HG03175 (cell line): Measurements from ENCODE around the gene PRSS37.
"Not testable (repeated sequence)": the region's sequence is repeated elsewhere in the genome, so short reads cannot be mapped to it uniquely, and the experiment has no call there.

Experiments used
- ATAC-seq: cut with Tn5 transposase; IDR thresholded peaks from one replicate; pipeline ENCODE4 v1.9.1; 2021; ENCODE audit warnings: mild to moderate bottlenecking, moderate library complexity; ENCODE audit not compliant: unreplicated experiment

Gene PRSS37, protein sequence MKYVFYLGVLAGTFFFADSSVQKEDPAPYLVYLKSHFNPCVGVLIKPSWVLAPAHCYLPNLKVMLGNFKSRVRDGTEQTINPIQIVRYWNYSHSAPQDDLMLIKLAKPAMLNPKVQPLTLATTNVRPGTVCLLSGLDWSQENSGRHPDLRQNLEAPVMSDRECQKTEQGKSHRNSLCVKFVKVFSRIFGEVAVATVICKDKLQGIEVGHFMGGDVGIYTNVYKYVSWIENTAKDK

DNA sequence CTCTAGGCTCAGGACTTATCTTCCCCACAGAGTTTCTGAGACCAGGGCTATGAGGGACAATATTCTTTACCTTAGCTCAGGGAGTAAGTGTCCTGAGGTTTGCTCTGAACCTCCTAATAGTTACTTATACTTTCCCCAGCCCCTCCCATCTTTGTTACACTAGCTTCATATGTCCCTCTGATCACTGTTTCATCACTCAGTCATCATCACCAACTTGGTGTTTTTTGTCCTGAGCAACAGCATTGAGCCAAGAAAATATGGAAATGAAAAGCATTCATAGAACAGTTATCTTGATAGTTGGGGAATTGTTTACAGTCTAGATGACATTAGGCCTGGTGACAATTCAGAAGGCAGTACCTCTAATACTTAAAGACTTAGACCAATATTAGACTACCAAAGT is at the start of gene PRSS37:
Gene PRSS37 (minus strand): TSS at position 101 of the 400 bp plus-strand sequence. CDS start 436 bp downstream, outside the sequence.
- ATAC-seq = no peak

DNA sequence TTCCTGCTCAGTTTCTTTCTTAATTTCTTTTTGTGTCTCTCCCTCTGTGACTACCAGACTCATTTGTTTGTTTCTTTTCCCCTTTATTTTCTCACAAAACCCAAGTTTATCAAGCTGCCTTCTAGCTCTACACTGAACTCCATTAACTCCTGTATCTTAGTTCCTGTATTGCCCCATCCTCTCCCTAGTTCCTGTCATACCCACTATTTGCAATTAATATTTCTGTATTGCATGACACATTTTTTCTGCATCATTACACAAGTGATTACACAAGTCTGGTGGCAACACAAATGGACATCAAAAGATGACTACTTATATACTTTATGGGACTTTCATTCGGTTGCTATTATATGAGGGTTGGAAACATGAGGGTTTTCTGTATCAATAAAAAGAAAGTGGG is 48.0 kb upstream of the PRSS37 start:
- no peak for ATAC-seq

DNA sequence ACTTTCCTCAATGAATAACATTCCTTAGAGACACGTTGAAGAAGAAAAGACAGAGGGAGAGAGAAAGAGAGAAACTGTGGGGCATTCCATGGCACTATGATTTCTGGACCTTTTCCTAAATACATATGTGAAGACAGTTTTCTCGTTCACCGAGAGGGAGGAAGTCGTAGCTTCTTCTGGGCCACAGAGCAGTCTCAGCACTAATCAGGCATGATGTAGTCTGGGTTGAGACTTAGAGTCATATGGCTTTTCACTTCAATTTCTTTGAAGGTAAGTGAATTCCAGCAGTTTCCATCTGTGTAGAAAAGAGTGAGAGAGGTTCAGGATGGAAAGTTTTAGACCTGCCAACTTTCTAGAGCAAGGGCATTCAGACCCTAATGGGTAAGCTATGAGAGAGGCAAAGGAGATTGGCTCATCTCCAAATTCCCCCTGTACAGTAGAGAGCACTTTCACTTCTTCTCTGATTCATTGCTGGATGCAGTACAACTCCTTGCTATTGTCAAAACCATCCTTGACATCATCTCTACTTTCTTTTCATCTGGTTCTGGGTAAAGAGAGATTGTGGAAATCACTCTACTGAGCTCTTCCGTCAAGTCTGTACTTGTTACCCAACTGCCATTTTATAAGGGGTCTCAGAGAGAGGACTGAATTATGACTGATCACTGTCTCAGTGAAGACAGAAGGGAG is 43.4 kb upstream of the PRSS37 start:
- ATAC-seq = peak; percentile 59

DNA sequence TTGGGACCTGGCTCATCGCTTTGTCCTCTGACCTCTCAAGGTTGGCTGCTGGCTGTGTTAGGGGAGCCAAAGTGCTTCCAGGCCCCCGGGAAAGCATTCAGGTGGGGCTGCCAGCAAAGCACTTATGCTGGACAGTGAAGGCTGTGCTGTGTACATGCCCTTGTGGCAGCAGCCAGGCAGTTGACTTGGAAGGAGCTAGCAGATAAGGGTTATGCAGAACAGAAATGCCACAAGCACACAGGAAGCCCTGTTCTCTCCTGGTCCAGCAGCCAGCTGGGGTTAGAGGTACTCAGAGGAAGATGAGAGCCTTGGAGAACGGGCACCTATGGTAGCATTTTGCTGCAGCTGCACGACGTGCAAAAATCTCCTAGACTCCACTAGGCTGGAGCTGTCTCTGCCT is 39.7 kb upstream of the PRSS37 start:
- ATAC-seq = no peak

DNA sequence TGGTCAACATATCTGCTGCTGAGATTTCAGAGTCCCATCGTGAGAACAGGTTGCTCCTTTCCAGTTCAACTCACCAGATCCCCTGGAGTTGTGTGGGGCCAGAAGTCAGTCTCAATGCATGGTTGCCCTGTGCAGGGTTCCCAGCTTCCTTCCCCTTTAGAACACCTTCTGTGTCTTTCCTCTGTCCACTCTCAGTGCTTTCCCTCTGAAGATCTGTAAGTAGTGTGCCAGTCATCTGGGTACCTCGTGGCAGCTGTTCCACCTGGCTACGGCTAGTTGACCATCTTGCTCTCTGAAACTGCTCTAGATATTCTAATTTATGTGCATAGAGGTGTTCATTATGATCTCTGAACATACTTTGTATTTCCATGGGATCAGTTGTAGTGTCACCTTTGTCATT is 36.1 kb upstream of the PRSS37 start:
- ATAC-seq = no peak

DNA sequence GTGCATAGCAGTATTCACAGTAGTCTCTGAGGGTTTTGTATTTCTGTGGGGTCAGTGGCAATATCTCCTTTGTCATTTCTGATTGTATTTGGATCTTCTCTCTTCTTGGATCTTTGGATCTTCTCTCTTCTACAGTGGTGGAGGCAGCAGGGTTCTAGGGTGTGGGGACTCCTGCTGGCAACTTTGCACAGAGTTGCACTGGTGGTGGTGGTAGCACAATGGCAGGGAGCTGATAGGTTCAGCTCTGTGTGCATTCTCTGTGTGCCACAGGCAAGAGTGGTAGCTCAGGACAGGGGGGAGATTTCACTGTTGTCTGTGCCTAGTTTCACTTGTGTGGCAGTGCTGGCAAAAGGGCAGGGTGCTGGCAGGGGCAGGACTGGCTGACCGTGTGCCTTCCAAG is 35.1 kb upstream of the PRSS37 start:
- ATAC-seq = no peak

DNA sequence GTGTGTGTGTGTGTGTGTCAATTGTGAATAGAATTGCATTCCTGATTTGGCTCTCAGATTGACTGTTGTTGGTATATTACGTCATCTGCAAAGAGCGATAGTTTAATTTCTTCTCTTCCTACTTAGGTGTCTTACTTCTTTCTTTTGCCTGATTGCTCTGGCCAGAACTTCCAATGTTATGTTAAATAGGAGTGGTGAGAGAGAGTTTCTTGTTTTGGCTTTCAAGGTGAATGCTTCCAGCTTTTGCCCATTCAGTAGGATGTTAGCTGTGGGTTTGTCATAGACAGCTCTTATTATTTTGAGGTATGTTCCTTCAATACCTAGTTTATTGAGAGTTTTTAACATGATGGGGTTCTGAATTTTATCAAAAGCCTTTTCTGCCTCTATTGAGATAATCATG is 34.2 kb upstream of the PRSS37 start:
- ATAC-seq = no peak

DNA sequence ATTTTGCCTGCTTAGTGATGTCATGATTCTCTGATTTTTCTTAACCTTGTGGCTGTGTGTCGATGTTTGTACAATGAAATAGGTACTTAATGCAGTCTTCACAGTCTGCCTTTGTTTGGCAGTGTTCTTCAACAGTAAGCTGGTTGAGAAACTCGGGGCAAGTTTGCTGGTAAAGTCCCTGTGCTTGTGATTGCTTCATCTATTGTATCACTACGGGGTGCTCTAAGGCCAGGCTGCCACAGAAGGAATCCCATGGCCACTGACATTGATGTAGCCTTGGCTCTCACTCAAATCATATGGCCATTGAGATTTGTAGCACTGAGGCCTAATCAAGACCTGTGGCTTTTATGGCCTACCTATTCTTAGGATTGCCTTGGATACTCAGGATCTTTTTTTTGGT is 33.5 kb upstream of the PRSS37 start:
- ATAC-seq = no peak

DNA sequence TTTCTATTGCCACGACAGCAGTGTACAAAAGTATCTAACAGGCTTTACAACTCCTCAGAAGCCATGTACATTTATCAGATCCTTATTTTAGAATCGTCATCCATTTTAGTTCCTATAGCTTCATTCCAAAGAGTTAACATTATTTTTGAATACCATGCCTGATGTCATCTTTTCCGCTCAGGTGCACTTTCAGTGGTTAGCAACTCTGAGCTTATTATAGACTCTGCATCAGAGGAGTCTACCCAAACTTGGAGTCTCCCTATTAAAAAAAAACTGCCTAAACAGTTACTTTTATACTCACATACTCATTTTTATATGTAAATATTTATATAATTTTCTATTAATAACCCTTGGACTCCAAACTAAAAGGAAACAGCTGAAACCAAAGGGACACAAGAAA is 31.6 kb upstream of the PRSS37 start:
- ATAC-seq = no peak

DNA sequence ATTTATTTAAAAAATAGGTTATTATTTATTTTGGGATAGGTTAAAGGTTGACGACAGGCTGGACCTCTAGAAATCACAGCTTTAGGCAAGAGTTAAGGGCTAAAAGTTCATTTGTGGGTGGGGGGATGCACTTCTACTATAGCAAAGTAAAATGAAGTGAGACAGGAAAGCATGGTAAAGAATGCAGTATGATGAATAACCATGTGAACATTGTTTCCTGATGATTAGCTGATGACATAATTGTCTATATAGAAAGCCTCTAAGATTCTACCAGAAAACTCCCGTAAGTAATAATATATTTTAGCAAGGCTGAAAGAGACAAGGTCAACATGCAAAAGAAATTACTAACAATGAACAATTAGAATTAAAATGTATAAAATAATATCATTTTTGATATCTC is 25.7 kb upstream of the PRSS37 start:
- ATAC-seq = no peak

DNA sequence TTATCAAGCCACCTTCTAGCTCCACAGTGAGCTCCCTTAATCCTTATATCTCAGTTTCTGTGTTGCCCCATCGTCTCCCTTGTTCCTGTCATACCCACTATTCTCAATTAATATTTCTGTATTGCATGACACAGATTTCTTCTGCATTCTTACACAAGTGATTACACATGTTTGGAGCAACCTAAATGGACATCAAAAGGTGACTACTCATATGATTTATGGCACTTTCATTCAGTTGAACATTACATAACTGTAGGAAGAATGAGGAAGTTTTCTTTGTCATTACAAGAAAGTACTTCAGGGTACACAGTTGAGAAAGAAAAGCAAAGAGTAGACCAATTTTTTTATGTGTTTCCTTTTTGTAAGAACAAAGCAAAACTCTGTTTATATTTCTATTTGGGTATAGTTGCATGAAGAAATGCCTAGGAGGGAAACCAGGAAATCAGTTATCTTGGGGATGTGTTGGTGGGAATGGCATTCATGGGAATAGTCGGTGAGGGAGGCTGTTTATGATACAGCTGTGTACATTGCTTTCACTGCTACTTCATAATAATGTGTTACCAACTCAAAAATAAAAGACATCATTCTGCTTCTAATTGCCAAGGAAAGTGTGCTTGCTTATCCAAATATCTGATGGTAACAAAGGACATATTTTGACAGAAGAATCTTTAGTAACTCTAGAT is 23.6 kb upstream of the PRSS37 start:
- ATAC-seq = no peak

DNA sequence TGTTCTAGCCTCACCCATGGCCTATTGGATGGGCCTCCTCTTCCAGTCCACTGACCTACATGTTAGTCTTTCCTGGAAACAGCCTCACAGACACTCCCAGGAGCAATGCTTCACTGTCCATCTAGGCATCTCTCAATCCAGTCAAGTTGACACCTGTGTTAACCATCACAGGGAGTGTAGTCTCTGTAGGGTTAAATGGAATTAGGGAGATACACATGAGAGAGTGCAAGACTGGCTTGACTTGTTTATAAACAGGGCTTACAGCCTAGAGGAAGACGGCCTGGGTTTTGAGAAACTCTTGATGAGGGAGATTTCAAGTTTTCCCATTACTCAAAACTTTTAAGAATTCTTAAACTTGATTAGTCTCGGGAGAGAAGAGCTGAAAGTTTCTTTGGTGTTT is 18.9 kb upstream of the PRSS37 start:
- ATAC-seq = no peak

DNA sequence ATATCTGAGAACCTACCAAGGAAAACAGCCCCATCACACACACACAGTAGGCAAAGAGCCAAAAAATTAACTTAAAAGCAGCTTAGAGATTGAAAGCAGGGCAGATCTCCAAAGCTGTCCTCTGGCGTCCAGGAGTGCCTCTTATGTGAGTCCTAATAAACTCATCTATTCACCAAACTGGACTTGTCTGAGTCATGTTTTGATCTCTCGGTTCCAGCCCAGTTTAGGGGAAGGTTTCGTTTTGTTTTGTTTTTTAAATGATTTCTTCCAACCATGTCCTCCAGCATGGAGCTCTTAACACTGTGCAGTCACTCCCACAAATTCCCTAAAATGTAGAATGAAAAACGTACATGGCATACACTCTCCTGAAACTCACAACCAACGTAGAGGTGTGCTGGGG is 6.7 kb upstream of the PRSS37 start:
- no peak for ATAC-seq

DNA sequence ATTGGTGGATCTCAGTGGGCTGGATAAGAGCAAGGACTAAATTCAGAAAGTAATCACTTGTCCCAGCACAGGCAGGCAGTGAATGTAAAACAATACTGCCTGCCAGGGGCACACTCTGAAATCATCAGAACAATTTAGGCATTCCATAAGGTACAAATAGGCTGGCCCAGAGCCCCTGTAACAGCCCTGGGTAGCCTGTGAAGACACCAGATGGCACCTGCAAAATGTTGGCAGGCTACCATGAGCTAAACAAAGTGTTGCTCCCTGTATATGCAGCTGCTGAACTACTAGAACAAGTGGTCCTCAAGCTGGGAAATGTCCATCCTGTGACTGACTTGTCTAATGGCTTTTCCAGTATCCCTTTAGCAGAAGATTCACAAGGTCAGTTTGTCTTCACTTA is 3.0 kb upstream of the PRSS37 start:
- no peak for ATAC-seq

DNA sequence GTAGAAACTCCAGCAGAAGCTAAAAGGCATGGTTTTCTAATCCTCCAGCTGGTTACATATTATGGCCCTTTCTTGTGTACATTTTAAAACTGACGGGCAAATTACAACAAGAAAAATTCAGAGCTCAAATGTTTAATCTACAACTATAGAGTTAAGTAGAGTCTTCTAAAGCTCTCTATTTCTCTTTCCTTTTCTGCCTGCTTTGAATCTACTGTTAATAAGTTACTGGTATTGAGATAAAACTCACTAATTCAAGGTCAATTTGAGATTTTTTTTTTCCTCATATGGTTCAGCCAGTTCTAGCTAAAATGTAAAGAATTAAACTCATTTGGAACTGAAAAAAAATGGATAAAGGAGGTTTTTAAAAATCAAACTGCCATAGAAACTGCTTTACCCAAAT is 1.6 kb upstream of the PRSS37 start:
- ATAC-seq = no peak

DNA sequence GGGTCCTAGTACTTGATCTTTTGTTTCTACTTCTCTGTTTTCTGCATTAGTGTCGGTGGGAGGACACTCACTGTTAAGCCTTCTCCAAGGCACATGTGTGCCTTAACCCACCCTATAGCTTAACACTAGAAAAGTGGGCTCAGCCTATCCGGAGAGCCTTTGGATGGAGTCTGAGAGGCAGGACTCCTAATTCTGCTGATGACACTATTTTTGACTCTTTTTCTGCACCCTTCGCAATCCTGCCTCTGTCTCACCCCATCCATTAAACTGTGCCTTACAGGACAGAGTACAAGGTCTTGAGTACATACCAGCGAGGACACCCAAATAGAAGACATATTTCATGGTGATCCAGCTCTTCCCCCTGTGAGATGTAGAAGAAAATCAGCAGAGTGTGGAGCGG is 577 bp downstream of the PRSS37 start:
- ATAC-seq = no peak

DNA sequence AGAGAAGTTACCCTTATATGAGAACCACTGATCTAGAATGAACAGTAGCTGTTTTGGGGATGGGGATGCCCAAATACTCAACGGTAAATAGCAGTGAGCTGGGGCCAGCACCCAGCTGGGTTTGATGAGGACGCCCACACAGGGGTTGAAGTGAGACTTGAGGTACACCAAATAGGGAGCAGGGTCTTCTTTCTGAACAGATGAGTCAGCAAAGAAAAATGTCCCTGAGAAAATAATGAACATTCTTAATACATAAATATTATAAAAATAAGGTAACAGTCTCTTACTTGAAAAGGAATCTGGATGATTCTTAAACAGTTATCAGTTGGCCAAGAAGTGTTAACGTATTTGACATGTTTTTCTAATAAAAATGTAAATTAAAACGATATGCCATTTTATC is 2.0 kb downstream of the PRSS37 start:
- no peak for ATAC-seq

DNA sequence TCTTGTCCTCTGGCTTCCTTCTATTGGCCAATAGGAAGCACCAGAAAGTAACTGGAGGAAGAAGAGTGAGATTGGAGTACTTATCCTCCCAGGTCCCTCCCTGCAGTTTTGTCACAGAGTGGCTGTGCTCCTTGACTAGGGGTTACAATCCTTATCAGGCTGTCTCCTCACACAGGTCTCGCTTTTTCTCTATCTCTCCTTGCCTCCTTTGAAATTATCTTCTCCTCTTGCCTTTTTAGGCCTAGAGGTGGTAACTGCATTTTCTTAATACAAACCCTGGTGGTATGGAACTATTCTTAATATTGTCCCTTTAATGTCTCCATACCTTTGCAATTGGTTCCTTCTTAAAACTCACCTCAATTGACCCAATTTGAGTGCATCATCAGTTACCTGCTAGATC is 2.7 kb downstream of the PRSS37 start:
- no peak for ATAC-seq

DNA sequence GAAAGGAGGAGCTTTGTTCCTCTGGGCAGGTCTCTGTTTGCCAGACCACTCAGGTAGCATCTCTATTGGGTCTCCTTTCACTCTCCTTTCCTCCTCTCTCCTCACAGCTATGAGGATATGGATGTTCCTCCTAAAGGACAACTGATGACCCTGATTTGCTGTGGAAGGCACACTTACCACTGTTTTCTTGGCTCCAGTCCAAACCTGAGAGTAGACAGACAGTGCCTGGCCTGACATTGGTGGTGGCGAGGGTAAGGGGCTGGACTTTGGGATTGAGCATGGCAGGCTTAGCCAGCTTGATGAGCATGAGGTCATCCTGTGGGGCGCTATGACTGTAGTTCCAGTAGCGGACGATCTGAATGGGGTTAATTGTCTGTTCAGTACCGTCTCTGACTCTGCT is 3.6 kb downstream of the PRSS37 start:
- no peak for ATAC-seq

DNA sequence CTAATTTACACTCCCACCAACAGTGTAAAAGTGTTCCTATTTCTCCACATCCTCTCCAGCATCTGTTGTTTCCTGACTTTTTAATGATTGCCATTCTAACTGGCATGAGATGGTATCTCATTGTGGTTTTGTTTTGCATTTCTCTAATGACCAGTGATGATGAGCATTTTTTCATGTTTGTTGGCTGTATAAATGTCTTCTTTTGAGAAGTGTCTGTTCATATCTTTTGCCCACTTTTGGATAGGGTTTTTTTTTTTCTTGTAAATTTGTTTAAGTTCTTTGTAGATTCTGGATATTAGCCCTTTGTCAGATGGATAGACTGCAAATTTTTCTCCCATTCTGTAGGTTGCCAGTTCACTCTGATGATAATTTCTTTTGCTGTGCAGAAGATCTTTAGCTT is 18.9 kb downstream of the PRSS37 start:
- not testable (repeated sequence) for ATAC-seq

DNA sequence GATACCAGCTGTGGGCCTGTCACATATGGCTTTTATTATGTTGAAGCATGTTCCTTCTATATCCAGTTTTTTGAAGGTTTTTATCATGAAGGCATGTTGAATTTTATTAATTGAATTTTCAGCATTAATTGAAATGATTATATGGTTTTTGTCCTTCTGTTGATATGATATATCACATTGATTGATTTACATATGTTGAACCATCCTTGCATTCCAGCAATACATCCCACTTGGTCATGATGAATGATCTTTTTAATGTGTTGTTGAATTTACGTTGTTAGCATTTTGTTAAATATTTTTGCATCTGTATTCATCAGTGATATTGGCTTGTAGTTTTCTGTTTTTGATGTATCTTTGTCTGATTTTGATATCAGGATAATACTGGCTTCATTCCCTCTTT is 21.2 kb downstream of the PRSS37 start:
- no peak for ATAC-seq

DNA sequence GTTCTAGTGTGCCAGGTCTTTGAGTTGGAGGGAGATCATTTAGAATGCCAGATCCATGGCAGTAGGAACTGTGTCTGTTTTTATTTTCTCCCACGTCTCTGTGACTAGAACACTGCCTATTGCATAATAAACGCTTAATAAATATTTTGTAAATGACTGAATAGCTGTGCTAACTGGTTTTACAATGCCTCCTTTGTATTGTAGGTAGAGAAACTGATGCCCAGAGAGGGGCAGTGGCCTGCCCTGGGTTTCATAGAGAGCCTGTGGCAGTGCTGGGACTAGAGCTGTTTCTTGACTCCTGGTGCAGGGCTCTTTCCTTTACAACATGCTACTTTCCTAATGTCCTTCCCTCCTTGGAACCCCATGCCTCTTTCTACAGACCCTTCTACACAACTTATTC is 48.8 kb downstream of the PRSS37 start:
- ATAC-seq = no peak
